ENCODE results near the gene STAMBP. TPM values are rescaled to one million over a fixed set of nuclear protein-coding genes. Genes with fewer than 3 reads are reported as not detected.

The STAMBP gene
- total and polyA plus RNA-seq, 2 of the 4 experiments (the other 2 are of a cell fraction) = 29.7 to 38.7 TPM

DNA sequence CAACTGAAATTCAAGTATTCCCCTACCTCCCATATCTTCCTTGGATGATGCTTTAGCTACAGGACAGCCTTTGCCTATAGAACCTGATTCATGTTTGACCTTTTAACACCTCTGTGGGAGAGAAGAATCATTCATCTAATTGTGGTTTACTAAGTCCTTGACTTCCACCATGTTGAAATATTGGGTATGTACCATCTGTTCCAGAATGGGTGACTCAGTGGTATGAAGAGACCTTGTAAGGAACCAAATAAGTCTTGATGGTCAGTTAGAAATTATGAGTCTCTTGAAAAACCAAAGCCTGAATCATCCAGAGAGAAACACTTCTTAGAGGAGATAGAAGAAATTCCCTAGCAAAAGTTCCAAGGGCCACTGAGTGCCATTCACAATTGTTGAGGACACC, 27.5 kb downstream of the STAMBP start:
- DNase-seq = peak; percentile 98
- Histone ChIP-seq H4K8ac (ENCODE audit: low read depth in 2 of 2, low read length in 2 of 2) (peak overlapping the region in 1 of 2 experiments; percentile 31; a peak in 1 of 4 replicates), H2BK20ac (ENCODE audit: low read depth, low read length) (peak overlapping the region; percentile 73; the same call in 1 of the 2 replicates), H3K4me2 (ENCODE audit: low read depth, low read length) (no peak overlapping the region; the same call in 1 of the 2 replicates), H2AFZ (replicated peaks; ENCODE audit: low read length, poor library complexity) (no peak overlapping the region), H2AK5ac (ENCODE audit: low read depth, low read length) (peak overlapping the region; percentile 87), H3K4me1 (ENCODE audit: control insufficient read depth, insufficient read depth, low read length) (peaks cover 15% of the 10 kb centered on the region), H3K18ac (ENCODE audit: low read depth, low read length) (peak overlapping the region; percentile 89; the same call in 1 of the 2 replicates), H4K91ac (ENCODE audit: insufficient read depth, low read depth, low read length) (peak overlapping the region; percentile 62; the same call in 1 of the 2 replicates), H2AK9ac (replicated peaks; ENCODE audit: low read depth, low read length, poor library complexity) (no peak overlapping the region), H2BK15ac (ENCODE audit: low read depth, low read length) (peak overlapping the region; percentile 46; the same call in 1 of the 3 replicates), H2BK120ac (ENCODE audit: low read depth, low read length) (0 out of 2 replicates have a peak overlapping the region, but pooled peaks have one; percentile 42), H2BK5ac (ENCODE audit: low read depth, low read length, poor library complexity, severe bottlenecking) (peak overlapping the region; percentile 94), H3K23ac (ENCODE audit: low read depth, low read length) (peak overlapping the region; percentile 63; the same call in 1 of the 2 replicates), H3K36me3 (ENCODE audit: control insufficient read depth, insufficient read depth, low read length) (peaks cover 35% of the 10 kb centered on the region), H3K4ac (ENCODE audit: low read depth, low read length) (peak overlapping the region; percentile 76; the same call in 1 of the 2 replicates), H3K9me1 (ENCODE audit: insufficient read depth, low read length) (peaks cover 19% of the 10 kb centered on the region), H3K4me3 (ENCODE audit: insufficient read depth, low read depth, low read length) (no peak overlapping the region), H3K79me1 (ENCODE audit: low read depth in 1 of 2, low read length in 2 of 2) (peaks cover 0 to 23% of the 10 kb centered on the region in 2 experiments; a peak in 2 of 4 replicates), H3K27ac (ENCODE audit: insufficient read depth, low read length) (no peak overlapping the region; the same call in 1 of the 2 replicates), H3K9ac (ENCODE audit: low read depth, low read length) (no peak overlapping the region), H3K27me3 (ENCODE audit: control insufficient read depth, insufficient read depth, low read length) (no peaks in the 10 kb centered on the region), H4K20me1 (ENCODE audit: insufficient read depth, low read length) (peaks cover 12% of the 10 kb centered on the region; the same call in 1 of the 2 replicates), H3K56ac (ENCODE audit: extremely low read depth, insufficient read depth, low read length) (no peak overlapping the region; the same call in 1 of the 2 replicates), H3K14ac (replicated peaks; ENCODE audit: low read depth, low read length) (peak overlapping the region; percentile 82; the same call in 1 of the 2 replicates), H3K9me3 (ENCODE audit: control insufficient read depth, insufficient read depth, low read length) (no peaks in the 10 kb centered on the region), H4K5ac (ENCODE audit: low read depth, low read length) (peak overlapping the region; percentile 72; the same call in 1 of the 2 replicates)
- CTCF ChIA-PET = no interaction called here
- intact Hi-C loops (cut with micrococcal nuclease) = no loop called here
- in situ Hi-C loops (cut with MboI; ENCODE audit: low sequenced_read_pairs) = no loop called here
- no peak for TF ChIP-seq POLR2A (IDR thresholded peaks at IDR 0.05; ENCODE audit: low read depth, low read length)
- TF ChIP-seq CTCF (conservative IDR thresholded peaks at IDR 0.05; ENCODE audit: low read depth, low read length) = no peak
- TF ChIP-seq FOS (IDR thresholded peaks at IDR 0.05; ENCODE audit: low read depth, low read length) = peak; percentile 75
- TF ChIP-seq, protein P1, sequence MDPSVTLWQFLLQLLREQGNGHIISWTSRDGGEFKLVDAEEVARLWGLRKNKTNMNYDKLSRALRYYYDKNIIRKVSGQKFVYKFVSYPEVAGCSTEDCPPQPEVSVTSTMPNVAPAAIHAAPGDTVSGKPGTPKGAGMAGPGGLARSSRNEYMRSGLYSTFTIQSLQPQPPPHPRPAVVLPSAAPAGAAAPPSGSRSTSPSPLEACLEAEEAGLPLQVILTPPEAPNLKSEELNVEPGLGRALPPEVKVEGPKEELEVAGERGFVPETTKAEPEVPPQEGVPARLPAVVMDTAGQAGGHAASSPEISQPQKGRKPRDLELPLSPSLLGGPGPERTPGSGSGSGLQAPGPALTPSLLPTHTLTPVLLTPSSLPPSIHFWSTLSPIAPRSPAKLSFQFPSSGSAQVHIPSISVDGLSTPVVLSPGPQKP (IDR thresholded peaks at IDR 0.05; ENCODE audit: borderline replicate concordance, low read depth, low read length) = no peak
- no peak for TF ChIP-seq SMC3 (IDR thresholded peaks at IDR 0.05; ENCODE audit: low read depth, low read length)
- no peak for TF ChIP-seq MAZ (IDR thresholded peaks at IDR 0.05; ENCODE audit: borderline replicate concordance, low read depth, low read length)
- no peak for TF ChIP-seq RAD21 (IDR thresholded peaks at IDR 0.05; ENCODE audit: low read length)
- TF ChIP-seq BHLHE40 (IDR thresholded peaks at IDR 0.05; ENCODE audit: low read depth, low read length) = 0 out of 2 replicates have a peak, but pooled peaks have one; percentile 3
- TF ChIP-seq USF2 (IDR thresholded peaks at IDR 0.05; ENCODE audit: low read depth, low read length) = no peak
- TF ChIP-seq CEBPB (IDR thresholded peaks at IDR 0.05; ENCODE audit: low read depth, low read length) = peak; percentile 75
- TF ChIP-seq RFX5 (IDR thresholded peaks at IDR 0.05; ENCODE audit: low read depth, low read length) = no peak
- TF ChIP-seq CHD1 (IDR thresholded peaks at IDR 0.05; ENCODE audit: low read depth, low read length) = no peak
- peak; percentile 94 for TF ChIP-seq RCOR1 (IDR thresholded peaks at IDR 0.05; ENCODE audit: insufficient replicate concordance, low read length)
- ATAC-seq (ENCODE audit: low read depth) = peak; percentile 21; the same call in 1 of the 2 replicates
- POLR2A ChIA-PET (ENCODE audit: unreplicated experiment) = no interaction called here
- BruUV-seq (replicated peaks) = no TSS peak
- dilution Hi-C loops (cut with HindIII; ENCODE audit: low sequenced_read_pairs, unreplicated experiment) = no loop called here

All from IMR-90 (cell line).